H9 (cell line): ENCODE results near the gene KIAA1328. TPM values are rescaled to one million over a fixed set of nuclear protein-coding genes. Genes with fewer than 3 reads are reported as not detected.

Source experiments
- DNase-seq: peaks from one replicate; pipeline ENCODE4 v3.0.0-alpha.2; 2017
- H2AFZ ChIP-seq: one replicate; pipeline ENCODE4 v1.6.1; 2013; ENCODE audit warnings: mild to moderate bottlenecking, low read length, control low read depth, moderate library complexity
- H2AK5ac ChIP-seq: 2 replicates; pipeline ENCODE4 v1.6.1; 2013; ENCODE audit warnings: low read length, control low read depth, mixed read lengths; ENCODE audit not compliant: insufficient read length
- H2BK120ac ChIP-seq: one replicate; pipeline ENCODE4 v1.6.1; 2013; ENCODE audit warnings: low read depth, mild to moderate bottlenecking, low read length, control low read depth, inconsistent platforms; ENCODE audit not compliant: poor library complexity, severe bottlenecking
- H2BK12ac ChIP-seq: 2 replicates; pipeline ENCODE4 v1.6.1; 2013; ENCODE audit warnings: low read length, control low read depth, mixed read lengths, low read depth; ENCODE audit not compliant: insufficient read length
- H2BK15ac ChIP-seq: 2 replicates; pipeline ENCODE4 v1.6.1; 2013; ENCODE audit warnings: low read depth, low read length, control low read depth
- H2BK20ac ChIP-seq: one replicate; pipeline ENCODE4 v1.6.1; 2013; ENCODE audit warnings: low read depth, mild to moderate bottlenecking, low read length, control low read depth, inconsistent platforms; ENCODE audit not compliant: poor library complexity, severe bottlenecking
- H2BK5ac ChIP-seq: 2 replicates; pipeline ENCODE4 v1.6.1; 2013; ENCODE audit warnings: low read length, control low read depth, mixed read lengths; ENCODE audit not compliant: insufficient read length
- H3K14ac ChIP-seq: 2 replicates; pipeline ENCODE4 v1.6.1; 2013; ENCODE audit warnings: low read length, control low read depth; ENCODE audit not compliant: insufficient read depth
- H3K18ac ChIP-seq: 2 replicates; pipeline ENCODE4 v1.6.1; 2013; ENCODE audit warnings: low read depth, mild to moderate bottlenecking, mixed read lengths, low read length, control low read depth; ENCODE audit not compliant: insufficient read length
- H3K23ac ChIP-seq: 2 replicates; pipeline ENCODE4 v1.6.1; 2013; ENCODE audit warnings: low read length, control low read depth, mixed read lengths, low read depth; ENCODE audit not compliant: insufficient read length
- H3K23me2 ChIP-seq: 2 replicates; pipeline ENCODE4 v1.6.1; 2013; ENCODE audit warnings: low read depth, mild to moderate bottlenecking, mixed read lengths, low read length, control low read depth; ENCODE audit not compliant: insufficient read length, poor library complexity, severe bottlenecking
- H3K27ac ChIP-seq: 2 replicates; pipeline ENCODE4 v1.5.1; 2013; ENCODE audit warnings: low read length, control low read depth, mixed read lengths, low read depth; ENCODE audit not compliant: insufficient read length
- H3K27me3 ChIP-seq: 2 replicates; pipeline ENCODE4 v1.6.1; 2013; ENCODE audit warnings: low read length, control low read depth, inconsistent platforms; ENCODE audit not compliant: insufficient read depth
- H3K4ac ChIP-seq: 2 replicates; pipeline ENCODE4 v1.6.1; 2013; ENCODE audit warnings: low read depth, mild to moderate bottlenecking, control low read depth, inconsistent platforms, low read length, moderate library complexity
- H3K4me1 ChIP-seq: 2 replicates; pipeline ENCODE4 v1.6.1; 2013; ENCODE audit warnings: low read length, control low read depth, inconsistent platforms; ENCODE audit not compliant: insufficient read depth
- H3K4me2 ChIP-seq: 2 replicates; pipeline ENCODE4 v1.6.1; 2013; ENCODE audit warnings: low read length, control low read depth, mixed read lengths; ENCODE audit not compliant: insufficient read length, insufficient read depth
- H3K56ac ChIP-seq: 2 replicates; pipeline ENCODE4 v1.6.1; 2013; ENCODE audit warnings: low read depth, mild to moderate bottlenecking, mixed read lengths, low read length, control low read depth; ENCODE audit not compliant: insufficient read length
- H3K79me1 ChIP-seq: 2 replicates; pipeline ENCODE4 v1.6.1; 2013; ENCODE audit warnings: low read depth, mild to moderate bottlenecking, moderate library complexity, low read length, control low read depth, inconsistent platforms; ENCODE audit not compliant: insufficient read depth, poor library complexity, severe bottlenecking
- H3K79me2 ChIP-seq: 2 replicates; pipeline ENCODE4 v1.6.1; 2013; ENCODE audit warnings: low read length, control low read depth, inconsistent platforms; ENCODE audit not compliant: insufficient read depth
- H3K9ac ChIP-seq: 2 replicates; pipeline ENCODE4 v1.6.1; 2013; ENCODE audit warnings: low read length, control low read depth, mixed read lengths; ENCODE audit not compliant: insufficient read length; ENCODE audit errors: extremely low read depth
- H3K9me3 ChIP-seq: one replicate; pipeline ENCODE4 v1.6.1; 2013; ENCODE audit warnings: low read depth, low read length, inconsistent platforms; ENCODE audit not compliant: control insufficient read depth
- H3T11ph ChIP-seq: one replicate; pipeline ENCODE4 v1.6.1; 2013; ENCODE audit warnings: mild to moderate bottlenecking, low read length, control low read depth, inconsistent platforms
- H4K20me1 ChIP-seq: one replicate; pipeline ENCODE4 v1.6.1; 2013; ENCODE audit not compliant: control insufficient read depth, insufficient read length, insufficient read depth
- H4K5ac ChIP-seq: 2 replicates; pipeline ENCODE4 v1.6.1; 2013; ENCODE audit warnings: low read depth, mild to moderate bottlenecking, mixed read lengths, low read length, control low read depth; ENCODE audit not compliant: insufficient read length
- H4K8ac ChIP-seq: replicated peaks from 2 replicates; pipeline ENCODE4 v1.6.1; 2013; ENCODE audit warnings: low read length, control low read depth, mixed read lengths, low read depth; ENCODE audit not compliant: insufficient read length
- H4K91ac ChIP-seq: 2 replicates; pipeline ENCODE4 v1.6.1; 2013; ENCODE audit warnings: low read depth, mild to moderate bottlenecking, moderate library complexity, mixed read lengths, low read length, control low read depth; ENCODE audit not compliant: insufficient read length
- H3K27ac Mint-ChIP-seq, 3 experiments: 2 replicates in 2 of 3; 3 replicates in 1 of 3; pipeline ENCODE4 v1.8.0; 2020 to 2021; ENCODE audit warnings: mixed read lengths in 3 of 3, mild to moderate bottlenecking in 1 of 3, moderate library complexity in 1 of 3
- H3K27me3 Mint-ChIP-seq: 2 replicates; pipeline ENCODE4 v1.8.0; 2021; ENCODE audit warnings: low read depth, mild to moderate bottlenecking, moderate library complexity, mixed read lengths
- H3K36me3 Mint-ChIP-seq, 3 experiments: 2 replicates in 2 of 3; 3 replicates in 1 of 3; pipeline ENCODE4 v1.8.0; 2020 to 2021; ENCODE audit warnings: low read depth in 3 of 3, mixed read lengths in 3 of 3; ENCODE audit not compliant: insufficient read depth in 1 of 3
- H3K4me1 Mint-ChIP-seq, 2 experiments: 2 replicates each; pipeline ENCODE4 v1.8.0; 2020; ENCODE audit warnings: mixed read lengths in 2 of 2
- H3K4me3 Mint-ChIP-seq, 2 experiments: 2 replicates in 1 of 2; 3 replicates in 1 of 2; pipeline ENCODE4 v1.8.0; 2020 to 2021; ENCODE audit warnings: mild to moderate bottlenecking in 2 of 2, mixed read lengths in 2 of 2, moderate library complexity in 1 of 2
- H3K9me3 Mint-ChIP-seq, 2 experiments: 2 replicates in 1 of 2; 3 replicates in 1 of 2; pipeline ENCODE4 v1.8.0; 2020; ENCODE audit warnings: mild to moderate bottlenecking in 2 of 2, mixed read lengths in 2 of 2, moderate library complexity in 1 of 2
- WGBS: extraction: QIAGEN DNeasy Blood & Tissue Kit; methylation state at CpG from one replicate; pipeline ENCODE4 v1.1.7; 2013; ENCODE audit warnings: missing lambda C conversion rate, low lambda C conversion rate, mixed read lengths; ENCODE audit not compliant: insufficient read length; ENCODE audit errors: extremely low coverage; 5-methylcytosine and 5-hydroxymethylcytosine counted together
- total RNA-seq: library from RNA; stranded (reverse); gene quantifications from 2 replicates; pipeline ENCODE4 v1.2.1, GENCODE V29; 2021
- TF ChIP-seq, protein P1 (sequence below): fragments of 200-600 bp; sonication (generic); conservative IDR thresholded peaks from 3 replicates; pipeline ENCODE4 v1.8.0; 2021; ENCODE audit warnings: antibody characterized with exemption, mild to moderate bottlenecking

KIAA1328 gene
- total RNA-seq, 1 experiment from 2014 or later: 4.9 TPM

GRCh38 chr18:37272841-37273240 is 443.9 kb downstream of the KIAA1328 start:
- Mint-ChIP-seq H3K4me3 (no peak overlapping the region), H3K4me1 (peaks cover 12 to 17% of the 10 kb centered on the region in 2 experiments), H3K27ac (no peak overlapping the region), H3K9me3 (peaks cover 0 to 3% of the 10 kb centered on the region in 2 experiments; a peak in 3 of 5 replicates), H3K36me3 (no peaks in the 10 kb centered on the region), H3K27me3 (peaks cover 24% of the 10 kb centered on the region)
- no peak overlapping the region for H2AK5ac ChIP-seq
- H3K14ac ChIP-seq: no peak overlapping the region
- H3K23ac ChIP-seq: no peak overlapping the region
- H3T11ph ChIP-seq: no peak overlapping the region
- no peaks in the 10 kb centered on the region for H3K9me3 ChIP-seq
- no peaks in the 10 kb centered on the region for H3K23me2 ChIP-seq
- H3K9ac ChIP-seq: no peak overlapping the region
- H2BK20ac ChIP-seq: no peak overlapping the region
- no peak overlapping the region for H2BK5ac ChIP-seq
- H2BK15ac ChIP-seq: no peak overlapping the region
- no peak overlapping the region for H3K56ac ChIP-seq
- no peak overlapping the region for H3K4me2 ChIP-seq
- no peaks in the 10 kb centered on the region for H3K79me2 ChIP-seq
- H3K27ac ChIP-seq: no peak overlapping the region
- H4K91ac ChIP-seq: no peak overlapping the region
- no CpG with 5 or more reads among the region's 16 CpGs for whole genome bisulfite sequencing
- H2BK120ac ChIP-seq: no peak overlapping the region
- H4K20me1 ChIP-seq: no peaks in the 10 kb centered on the region
- H4K8ac ChIP-seq: no peak overlapping the region
- no peaks in the 10 kb centered on the region for H3K4me1 ChIP-seq
- H3K27me3 ChIP-seq: no peaks in the 10 kb centered on the region
- no peak overlapping the region for H4K5ac ChIP-seq
- no peak overlapping the region for H2AFZ ChIP-seq
- no peak overlapping the region for H3K18ac ChIP-seq
- H2BK12ac ChIP-seq: no peak overlapping the region
- no peaks in the 10 kb centered on the region for H3K79me1 ChIP-seq
- DNase-seq: no peak
- TF ChIP-seq, protein P1, sequence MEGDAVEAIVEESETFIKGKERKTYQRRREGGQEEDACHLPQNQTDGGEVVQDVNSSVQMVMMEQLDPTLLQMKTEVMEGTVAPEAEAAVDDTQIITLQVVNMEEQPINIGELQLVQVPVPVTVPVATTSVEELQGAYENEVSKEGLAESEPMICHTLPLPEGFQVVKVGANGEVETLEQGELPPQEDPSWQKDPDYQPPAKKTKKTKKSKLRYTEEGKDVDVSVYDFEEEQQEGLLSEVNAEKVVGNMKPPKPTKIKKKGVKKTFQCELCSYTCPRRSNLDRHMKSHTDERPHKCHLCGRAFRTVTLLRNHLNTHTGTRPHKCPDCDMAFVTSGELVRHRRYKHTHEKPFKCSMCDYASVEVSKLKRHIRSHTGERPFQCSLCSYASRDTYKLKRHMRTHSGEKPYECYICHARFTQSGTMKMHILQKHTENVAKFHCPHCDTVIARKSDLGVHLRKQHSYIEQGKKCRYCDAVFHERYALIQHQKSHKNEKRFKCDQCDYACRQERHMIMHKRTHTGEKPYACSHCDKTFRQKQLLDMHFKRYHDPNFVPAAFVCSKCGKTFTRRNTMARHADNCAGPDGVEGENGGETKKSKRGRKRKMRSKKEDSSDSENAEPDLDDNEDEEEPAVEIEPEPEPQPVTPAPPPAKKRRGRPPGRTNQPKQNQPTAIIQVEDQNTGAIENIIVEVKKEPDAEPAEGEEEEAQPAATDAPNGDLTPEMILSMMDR: no peak
- H3K4ac ChIP-seq: no peak overlapping the region
